ENCODE results near the gene MEIKIN. TPM values are rescaled to one million over a fixed set of nuclear protein-coding genes. Genes with fewer than 3 reads are reported as not detected.

Gene MEIKIN
- total and polyA plus RNA-seq, 2 donors (not counting 1 experiment from before 2014, with no cell fraction given), result not detected

GRCh38 chr5:131787736-131788135 lies 157.7 kb downstream of the MEIKIN start:
- no peak overlapping the region for H3K4me3 ChIP-seq (replicated peaks in 1 of 4; ENCODE audit: control extremely low read depth in 1 of 4, insufficient read depth in 1 of 4, low read depth in 3 of 4, low read length in 4 of 4)
- H3K4me2 ChIP-seq (ENCODE audit: extremely low read depth, insufficient read depth, low read length), result no peak overlapping the region
- H3K27ac ChIP-seq (ENCODE audit: insufficient read depth, low read length), result no peak overlapping the region
- no peak for DNase-seq (ENCODE audit: low read depth in 2 of 2)
- no peaks in the 10 kb centered on the region for H3K27me3 ChIP-seq (ENCODE audit: control insufficient read depth, insufficient read depth, low read length)
- no peak overlapping the region for H3K9ac ChIP-seq (ENCODE audit: insufficient read depth, low read length)
- H3K9me3 ChIP-seq (ENCODE audit: control insufficient read depth, insufficient read depth, low read depth, low read length), result no peaks in the 10 kb centered on the region
- H3K4me1 ChIP-seq (ENCODE audit: control insufficient read depth, extremely low read depth, insufficient read depth, low read length), result no peaks in the 10 kb centered on the region
- no peaks in the 10 kb centered on the region for H3K36me3 ChIP-seq (ENCODE audit: control insufficient read depth, insufficient read depth, low read length)
- no peak for TF ChIP-seq EZH2 (IDR thresholded peaks at IDR 0.05; ENCODE audit: low read length, missing control alignments)
- TF ChIP-seq, protein P1, sequence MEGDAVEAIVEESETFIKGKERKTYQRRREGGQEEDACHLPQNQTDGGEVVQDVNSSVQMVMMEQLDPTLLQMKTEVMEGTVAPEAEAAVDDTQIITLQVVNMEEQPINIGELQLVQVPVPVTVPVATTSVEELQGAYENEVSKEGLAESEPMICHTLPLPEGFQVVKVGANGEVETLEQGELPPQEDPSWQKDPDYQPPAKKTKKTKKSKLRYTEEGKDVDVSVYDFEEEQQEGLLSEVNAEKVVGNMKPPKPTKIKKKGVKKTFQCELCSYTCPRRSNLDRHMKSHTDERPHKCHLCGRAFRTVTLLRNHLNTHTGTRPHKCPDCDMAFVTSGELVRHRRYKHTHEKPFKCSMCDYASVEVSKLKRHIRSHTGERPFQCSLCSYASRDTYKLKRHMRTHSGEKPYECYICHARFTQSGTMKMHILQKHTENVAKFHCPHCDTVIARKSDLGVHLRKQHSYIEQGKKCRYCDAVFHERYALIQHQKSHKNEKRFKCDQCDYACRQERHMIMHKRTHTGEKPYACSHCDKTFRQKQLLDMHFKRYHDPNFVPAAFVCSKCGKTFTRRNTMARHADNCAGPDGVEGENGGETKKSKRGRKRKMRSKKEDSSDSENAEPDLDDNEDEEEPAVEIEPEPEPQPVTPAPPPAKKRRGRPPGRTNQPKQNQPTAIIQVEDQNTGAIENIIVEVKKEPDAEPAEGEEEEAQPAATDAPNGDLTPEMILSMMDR (conservative IDR thresholded peaks at IDR 0.05 in 1 of 2, IDR thresholded peaks at IDR 0.05 in 1 of 2; ENCODE audit: low read depth in 1 of 2, low read length in 2 of 2), result no peak
- H2AFZ ChIP-seq (ENCODE audit: low read length), result no peak overlapping the region
- H4K20me1 ChIP-seq (ENCODE audit: control insufficient read depth, extremely low read depth, insufficient read depth, low read length), result peaks cover 5% of the 10 kb centered on the region
- H3K79me2 ChIP-seq (ENCODE audit: control insufficient read depth, insufficient read depth, low read length), result peaks cover 97% of the 10 kb centered on the region

GRCh38 chr5:131786900-131787692 lies 158.4 kb downstream of the MEIKIN start:
- TF ChIP-seq, protein P1 (conservative IDR thresholded peaks at IDR 0.05 in 1 of 2, IDR thresholded peaks at IDR 0.05 in 1 of 2; ENCODE audit: low read depth in 1 of 2, low read length in 2 of 2), result no peak
- no peak for TF ChIP-seq EZH2 (IDR thresholded peaks at IDR 0.05; ENCODE audit: low read length, missing control alignments)
- Histone ChIP-seq H3K79me2 (ENCODE audit: control insufficient read depth, insufficient read depth, low read length) (peaks cover 97% of the 10 kb centered on the region), H3K36me3 (ENCODE audit: control insufficient read depth, insufficient read depth, low read length) (no peaks in the 10 kb centered on the region), H4K20me1 (ENCODE audit: control insufficient read depth, extremely low read depth, insufficient read depth, low read length) (peaks cover 5% of the 10 kb centered on the region), H3K4me1 (ENCODE audit: control insufficient read depth, extremely low read depth, insufficient read depth, low read length) (no peaks in the 10 kb centered on the region), H3K27ac (ENCODE audit: insufficient read depth, low read length) (no peak overlapping the region), H3K27me3 (ENCODE audit: control insufficient read depth, insufficient read depth, low read length) (no peaks in the 10 kb centered on the region), H3K9me3 (ENCODE audit: control insufficient read depth, insufficient read depth, low read depth, low read length) (no peaks in the 10 kb centered on the region), H3K9ac (ENCODE audit: insufficient read depth, low read length) (no peak overlapping the region), H3K4me2 (ENCODE audit: extremely low read depth, insufficient read depth, low read length) (no peak overlapping the region), H3K4me3 (replicated peaks in 1 of 4; ENCODE audit: control extremely low read depth in 1 of 4, insufficient read depth in 1 of 4, low read depth in 3 of 4, low read length in 4 of 4) (no peak overlapping the region), H2AFZ (ENCODE audit: low read length) (no peak overlapping the region)
- DNase-seq (ENCODE audit: low read depth in 2 of 2), result no peak

GRCh38 chr5:131786036-131786435 lies 159.4 kb downstream of the MEIKIN start:
- H3K9me3 ChIP-seq (ENCODE audit: control insufficient read depth, insufficient read depth, low read depth, low read length), result no peaks in the 10 kb centered on the region
- H3K4me3 ChIP-seq (replicated peaks in 1 of 4; ENCODE audit: control extremely low read depth in 1 of 4, insufficient read depth in 1 of 4, low read depth in 3 of 4, low read length in 4 of 4), result no peak overlapping the region
- no peak overlapping the region for H3K27ac ChIP-seq (ENCODE audit: insufficient read depth, low read length)
- no peaks in the 10 kb centered on the region for H3K36me3 ChIP-seq (ENCODE audit: control insufficient read depth, insufficient read depth, low read length)
- peaks cover 4% of the 10 kb centered on the region for H4K20me1 ChIP-seq (ENCODE audit: control insufficient read depth, extremely low read depth, insufficient read depth, low read length)
- DNase-seq (ENCODE audit: low read depth in 2 of 2), result no peak
- H3K79me2 ChIP-seq (ENCODE audit: control insufficient read depth, insufficient read depth, low read length), result peaks cover 97% of the 10 kb centered on the region
- no peak overlapping the region for H3K9ac ChIP-seq (ENCODE audit: insufficient read depth, low read length)
- no peaks in the 10 kb centered on the region for H3K27me3 ChIP-seq (ENCODE audit: control insufficient read depth, insufficient read depth, low read length)
- no peak for TF ChIP-seq EZH2 (IDR thresholded peaks at IDR 0.05; ENCODE audit: low read length, missing control alignments)
- TF ChIP-seq, protein P1 (conservative IDR thresholded peaks at IDR 0.05 in 1 of 2, IDR thresholded peaks at IDR 0.05 in 1 of 2; ENCODE audit: low read depth in 1 of 2, low read length in 2 of 2), result no peak
- H2AFZ ChIP-seq (ENCODE audit: low read length), result no peak overlapping the region
- H3K4me2 ChIP-seq (ENCODE audit: extremely low read depth, insufficient read depth, low read length), result no peak overlapping the region
- no peaks in the 10 kb centered on the region for H3K4me1 ChIP-seq (ENCODE audit: control insufficient read depth, extremely low read depth, insufficient read depth, low read length)

All from fibroblast of lung (primary cell).